ENCODE measurements around the gene CEP44.

GRCh38 chr4:174312993-174313392 lies 29.3 kb downstream of the CEP44 start:
- TF ChIP-seq CTCF (IDR thresholded peaks at IDR 0.05; ENCODE audit: poor library complexity) = no peak
- no peak for TF ChIP-seq EZH2phosphoT487 (IDR thresholded peaks at IDR 0.05; ENCODE audit: low read depth, severe bottlenecking, unreplicated experiment)
- no peak for TF ChIP-seq EZH2 (IDR thresholded peaks at IDR 0.05; ENCODE audit: borderline replicate concordance)
